NCI-H446 treated with DMSO at 0.1 percent for 48 hours (cell line): ENCODE results near the gene HTR3C.
A peak's percentile ranks its signal among the peaks of the same experiment; 100 is the strongest.
"Not testable (repeated sequence)": the region's sequence is repeated elsewhere in the genome, so short reads cannot be mapped to it uniquely, and the experiment has no call there.

Experiments used
- DNase-seq: peaks from one replicate; lab custom pipeline; 2025; lab: John Stamatoyannopoulos, UW

Gene HTR3C

GRCh38 chr3:184052767-184053166, at the start of gene HTR3C:
Gene HTR3C (plus strand): TSS chr3:184053047. CDS start chr3:184053081, 34 bp downstream.
- DNase-seq, result no peak

GRCh38 chr3:184003187-184003967, 49.5 kb upstream of the HTR3C start:
- no peak for DNase-seq

- no peak for DNase-seq
These were observed 48.4 kb upstream of the HTR3C start for GRCh38 chr3:184004476-184004875.

- DNase-seq, result no peak
These were observed 46.8 kb upstream of the HTR3C start for GRCh38 chr3:184005941-184006507.

- DNase-seq, result not testable (repeated sequence)
These were observed 45.6 kb upstream of the HTR3C start for GRCh38 chr3:184007143-184007813.

- DNase-seq, result no peak
These were observed 44.7 kb upstream of the HTR3C start for GRCh38 chr3:184008161-184008560.

GRCh38 chr3:184011230-184011876, 41.5 kb upstream of the HTR3C start:
- no peak for DNase-seq

GRCh38 chr3:184011937-184012889, 40.6 kb upstream of the HTR3C start:
- DNase-seq, result no peak

GRCh38 chr3:184015381-184016019, 37.3 kb upstream of the HTR3C start:
- DNase-seq, result peak; percentile 25

GRCh38 chr3:184016169-184016570, 36.7 kb upstream of the HTR3C start:
- DNase-seq, result no peak

GRCh38 chr3:184016811-184017671, 35.8 kb upstream of the HTR3C start:
- DNase-seq, result peak; percentile 33

- peak; percentile 90 for DNase-seq
These were observed 35.0 kb upstream of the HTR3C start, which contains the start of gene ABCC5 for GRCh38 chr3:184017672-184018423. Gene ABCC5 (minus strand): TSS chr3:184017884. CDS start chr3:184014392, 3,492 bp downstream.

- DNase-seq, result no peak
These were observed 34.3 kb upstream of the HTR3C start for GRCh38 chr3:184018424-184018973.

GRCh38 chr3:184022323-184022722, 30.5 kb upstream of the HTR3C start:
- no peak for DNase-seq

- not testable (repeated sequence) for DNase-seq
These were observed 27.6 kb upstream of the HTR3C start for GRCh38 chr3:184025256-184025655.

GRCh38 chr3:184028275-184028890, 24.5 kb upstream of the HTR3C start:
- DNase-seq, result not testable (repeated sequence)

- DNase-seq, result no peak
These were observed 23.4 kb upstream of the HTR3C start for GRCh38 chr3:184029443-184029842.

GRCh38 chr3:184030536-184030935, 22.3 kb upstream of the HTR3C start:
- DNase-seq, result no peak
